HG03159 (cell line): ENCODE data around the gene GSG1.

Experiments
- ATAC-seq: cut with Tn5 transposase; IDR thresholded peaks from one replicate; pipeline ENCODE4 v1.9.1; 2021; ENCODE audit warnings: mild to moderate bottlenecking, moderate library complexity; ENCODE audit not compliant: unreplicated experiment

Gene GSG1

DNA sequence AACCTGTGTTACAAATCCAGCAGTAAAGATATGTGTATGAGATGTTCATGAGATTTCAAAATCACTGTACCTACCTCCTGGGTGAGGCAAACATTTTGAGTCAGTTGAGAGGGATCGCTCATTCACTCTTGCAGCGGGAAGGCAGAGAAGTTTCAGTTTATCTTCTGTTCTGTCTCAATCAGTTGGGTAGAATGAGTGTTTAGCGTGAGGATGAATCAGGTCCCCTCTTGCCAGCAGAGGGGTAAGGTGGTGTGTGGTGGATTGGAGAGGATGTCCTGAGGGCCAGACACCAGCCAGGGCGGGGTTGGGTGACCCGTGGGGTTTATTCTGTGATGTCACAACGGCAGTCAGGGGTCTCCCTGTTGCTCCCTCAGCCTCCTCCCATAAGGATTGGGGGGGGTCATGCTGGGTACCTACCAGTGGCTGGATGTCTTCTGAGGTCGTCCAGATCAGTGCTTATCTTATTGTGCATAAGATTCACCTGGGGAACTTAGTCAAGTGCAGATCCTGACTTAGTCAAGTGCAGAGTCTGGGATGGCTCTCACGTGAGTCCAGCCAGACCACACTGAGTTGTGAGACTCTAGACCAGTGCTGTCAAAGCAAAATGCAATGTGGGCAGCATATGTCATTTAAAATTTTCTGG lies at the start of gene GSG1:
TSS of gene GSG1 (minus strand) at position 277 of the 643 bp plus-strand sequence. CDS start at position 122, 155 bp downstream.
- ATAC-seq, result no peak

DNA sequence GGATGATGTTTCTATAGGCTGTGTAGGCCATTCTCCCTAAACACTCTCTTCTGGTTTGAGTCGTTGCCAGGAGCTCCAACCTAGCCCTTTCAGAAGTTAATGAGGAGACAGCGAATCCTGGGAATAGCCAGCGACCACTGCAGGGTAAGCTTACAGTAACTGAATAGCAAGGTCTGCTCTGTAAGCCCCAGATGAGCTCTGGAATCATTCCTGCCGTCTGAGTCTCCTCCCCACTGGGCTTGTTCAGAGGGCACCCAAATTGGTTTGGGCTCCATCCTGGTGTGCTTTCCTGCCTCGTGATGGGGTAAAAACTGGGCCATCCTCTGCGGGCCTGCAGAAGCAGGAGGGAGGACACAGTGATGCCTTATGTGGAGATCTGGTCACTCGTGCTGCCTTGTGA lies 49.7 kb upstream of the GSG1 start:
- no peak for ATAC-seq

DNA sequence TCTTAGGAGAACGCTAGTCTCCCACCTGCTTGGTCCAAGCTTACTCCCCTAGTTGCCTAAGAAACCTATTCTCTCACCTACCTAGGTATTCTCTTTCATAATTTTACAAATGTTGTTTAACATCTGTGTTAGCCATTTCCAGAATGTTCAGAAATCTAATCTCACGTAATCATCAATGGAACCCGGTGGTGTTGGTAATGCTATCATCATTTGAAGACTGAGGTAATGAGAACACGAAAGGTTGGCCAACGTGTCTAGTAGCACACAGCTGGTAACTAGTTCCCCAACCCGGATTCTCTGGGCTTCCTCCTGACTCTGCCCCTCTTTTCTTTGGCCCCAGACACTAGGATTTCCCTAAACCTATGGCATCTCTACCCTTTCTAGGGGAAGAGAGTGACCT lies 49.3 kb upstream of the GSG1 start:
- no peak for ATAC-seq

DNA sequence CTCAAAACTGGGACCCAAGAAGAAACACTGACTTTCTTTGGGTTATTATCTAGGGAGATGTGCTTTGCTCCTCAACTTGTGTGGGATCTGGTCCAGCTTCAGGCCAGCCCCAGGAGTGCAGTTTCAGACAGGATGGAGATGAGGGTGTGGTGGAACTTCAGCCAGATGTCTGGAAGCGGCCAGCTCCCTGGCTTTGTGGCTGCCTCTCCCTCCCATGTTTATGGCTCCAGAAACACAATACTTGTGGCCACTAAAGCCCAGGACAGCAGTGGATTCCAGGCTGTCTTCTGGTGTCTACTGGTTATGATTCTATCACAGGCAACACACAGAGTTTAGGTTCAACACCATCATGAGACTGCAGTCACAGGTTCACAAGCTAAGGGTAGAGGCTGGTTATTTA lies 48.8 kb upstream of the GSG1 start:
- ATAC-seq, result no peak

DNA sequence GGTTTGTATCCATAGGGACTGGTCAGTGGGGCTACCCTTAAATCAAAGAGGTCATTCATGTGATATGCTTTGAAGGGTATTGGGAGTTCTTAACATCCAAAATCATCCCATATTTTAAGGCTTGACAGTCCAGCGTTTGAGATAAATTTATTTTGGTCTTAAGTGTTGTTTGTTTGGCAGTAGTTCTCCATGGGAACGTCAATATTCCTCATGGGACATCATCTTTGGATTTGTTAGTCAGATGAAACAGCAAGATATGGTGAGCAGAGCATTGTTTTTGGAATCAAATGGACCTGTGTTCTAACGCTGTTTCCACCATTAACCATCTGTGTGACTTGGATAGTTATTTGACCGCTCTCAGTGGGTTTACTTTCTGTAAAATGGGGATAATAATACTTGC lies 45.9 kb upstream of the GSG1 start:
- no peak for ATAC-seq

GRCh38 chr12:13148485-13148847 lies 45.0 kb upstream of the GSG1 start:
- no peak for ATAC-seq

DNA sequence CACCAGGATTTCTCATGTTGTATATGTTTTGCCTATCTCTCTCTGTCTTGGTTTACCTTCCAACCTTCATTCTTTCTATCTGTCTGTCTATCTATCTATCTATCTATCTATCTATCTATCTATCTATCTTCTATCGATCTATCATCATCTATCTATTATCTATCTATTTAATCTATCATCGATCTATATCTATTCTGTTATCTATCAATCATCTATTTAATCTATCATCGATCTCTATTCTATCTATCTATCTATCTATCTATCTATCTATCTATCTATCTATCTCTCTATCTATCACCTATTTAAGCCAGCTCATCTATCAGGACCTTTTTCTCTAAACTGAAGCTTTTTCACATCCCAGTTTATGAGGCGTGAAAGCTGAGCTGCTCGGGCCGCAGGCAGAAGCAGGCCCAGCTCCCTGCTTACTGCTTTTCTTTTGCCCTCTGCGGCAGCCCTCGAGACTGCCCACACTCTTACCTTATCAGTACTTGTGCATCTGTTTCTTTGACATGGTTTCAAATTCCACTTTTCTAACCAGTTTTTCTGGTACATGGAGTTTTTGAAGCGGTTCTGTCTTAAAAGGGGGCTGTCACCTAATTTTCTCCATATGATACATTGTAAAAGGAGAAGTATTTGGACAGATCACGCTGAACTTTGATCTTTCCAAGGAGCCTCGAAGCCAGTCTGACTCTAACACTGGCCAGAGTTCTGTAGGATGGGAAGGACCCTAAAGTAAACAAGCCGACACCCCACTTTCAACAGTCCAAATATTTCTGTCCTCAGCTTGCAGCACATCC lies 44.4 kb upstream of the GSG1 start:
- ATAC-seq, result no peak

GRCh38 chr12:13146336-13146938 lies 43.0 kb upstream of the GSG1 start:
- no peak for ATAC-seq

- ATAC-seq, result no peak
Observed at GRCh38 chr12:13144266-13144828, 40.9 kb upstream of the GSG1 start.

- ATAC-seq, result no peak
Observed at GRCh38 chr12:13142747-13143146, 39.3 kb upstream of the GSG1 start.

GRCh38 chr12:13141686-13142085 lies 38.2 kb upstream of the GSG1 start:
- ATAC-seq, result no peak

GRCh38 chr12:13135371-13136178 lies 32.1 kb upstream of the GSG1 start:
- no peak for ATAC-seq

- no peak for ATAC-seq
Observed at GRCh38 chr12:13133886-13134285, 30.4 kb upstream of the GSG1 start.

DNA sequence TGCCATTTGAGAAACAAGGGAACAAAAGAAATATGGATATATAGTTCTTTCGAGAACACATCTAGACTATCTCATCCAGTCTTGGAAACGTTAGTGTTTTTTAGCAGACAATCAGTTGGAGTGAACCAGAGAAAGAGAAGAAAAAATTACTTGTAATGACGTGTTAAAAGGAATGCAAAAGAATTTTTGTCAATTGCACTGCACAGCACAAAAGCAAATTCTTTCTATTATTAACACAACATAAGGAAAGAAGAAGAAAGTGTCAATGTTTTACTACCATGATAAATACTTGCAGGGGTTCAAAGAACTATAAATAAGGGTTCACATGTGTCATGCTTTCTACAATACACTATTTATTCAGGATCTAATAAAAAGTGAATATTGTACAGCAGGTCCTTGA lies 27.5 kb upstream of the GSG1 start:
- no peak for ATAC-seq

DNA sequence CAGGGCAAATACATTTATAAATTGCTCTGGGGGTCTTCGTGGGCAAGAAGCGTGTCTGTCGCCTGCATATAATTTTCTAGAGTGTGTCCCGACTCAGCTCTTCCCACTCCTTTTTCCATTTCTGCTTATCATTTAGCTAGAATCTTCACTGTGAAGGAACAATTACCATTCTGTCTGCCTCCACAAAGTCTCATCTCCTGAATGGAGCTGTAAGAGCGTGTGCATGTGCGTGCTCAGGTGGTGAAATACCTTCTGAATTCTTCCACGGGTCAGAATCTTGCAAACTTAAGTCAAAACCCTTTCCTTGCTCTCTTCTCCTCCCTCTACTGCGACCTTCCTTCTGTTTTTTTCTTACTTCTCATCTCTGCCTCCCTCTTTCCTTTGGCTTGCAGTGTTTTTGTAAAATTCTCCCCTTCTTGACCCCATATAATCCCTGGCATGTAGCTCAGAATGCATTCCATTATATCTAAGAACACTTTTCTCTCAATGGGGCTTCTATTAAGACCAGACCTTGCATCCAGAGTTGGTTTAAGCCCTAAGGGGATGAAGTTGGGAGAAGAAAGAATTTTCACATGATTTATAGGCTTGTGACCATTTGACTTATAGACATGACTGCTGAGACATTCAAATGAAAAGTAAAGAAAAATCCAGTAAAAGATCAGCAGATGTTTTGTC lies 25.0 kb upstream of the GSG1 start:
- ATAC-seq, result no peak

- ATAC-seq, result no peak
Observed at GRCh38 chr12:13127444-13127843, 24.0 kb upstream of the GSG1 start.

DNA sequence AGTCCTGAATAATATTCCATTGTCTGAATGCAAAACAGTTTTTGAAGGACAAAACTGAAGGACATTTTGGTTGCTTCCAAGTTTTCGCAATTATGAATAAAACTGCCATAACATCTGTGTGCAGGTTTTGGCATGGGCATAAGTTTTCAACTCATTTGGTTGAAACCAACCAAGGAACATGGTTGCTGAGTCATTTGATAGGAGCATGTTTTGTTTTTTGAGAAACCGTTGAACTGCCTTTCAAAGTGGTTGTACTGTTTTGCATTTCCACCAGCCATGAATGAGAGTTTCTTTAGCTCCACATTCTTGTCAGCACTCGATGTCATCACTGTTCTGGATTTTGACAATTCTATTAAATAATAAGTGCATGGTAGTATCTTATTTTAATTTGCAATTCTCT lies 23.0 kb upstream of the GSG1 start:
- ATAC-seq, result no peak

DNA sequence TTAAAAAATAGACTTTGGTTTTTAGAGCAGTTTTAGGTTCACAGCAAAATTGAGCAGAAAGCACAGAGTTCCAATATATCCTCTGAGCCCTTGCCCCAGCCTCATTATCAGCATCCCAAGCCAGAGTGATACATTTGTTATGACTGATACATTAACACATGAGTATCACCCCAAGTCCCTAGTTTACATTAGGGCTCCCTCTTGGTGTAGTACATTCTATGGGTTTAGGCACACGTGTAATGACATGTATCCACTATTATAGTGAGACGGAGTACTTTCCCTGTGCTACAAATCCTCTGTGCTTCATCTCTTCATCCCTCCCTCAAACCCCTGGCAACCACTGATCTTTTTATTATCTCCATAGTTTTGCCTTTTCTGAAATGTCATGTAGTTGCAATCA lies 22.5 kb upstream of the GSG1 start:
- no peak for ATAC-seq

DNA sequence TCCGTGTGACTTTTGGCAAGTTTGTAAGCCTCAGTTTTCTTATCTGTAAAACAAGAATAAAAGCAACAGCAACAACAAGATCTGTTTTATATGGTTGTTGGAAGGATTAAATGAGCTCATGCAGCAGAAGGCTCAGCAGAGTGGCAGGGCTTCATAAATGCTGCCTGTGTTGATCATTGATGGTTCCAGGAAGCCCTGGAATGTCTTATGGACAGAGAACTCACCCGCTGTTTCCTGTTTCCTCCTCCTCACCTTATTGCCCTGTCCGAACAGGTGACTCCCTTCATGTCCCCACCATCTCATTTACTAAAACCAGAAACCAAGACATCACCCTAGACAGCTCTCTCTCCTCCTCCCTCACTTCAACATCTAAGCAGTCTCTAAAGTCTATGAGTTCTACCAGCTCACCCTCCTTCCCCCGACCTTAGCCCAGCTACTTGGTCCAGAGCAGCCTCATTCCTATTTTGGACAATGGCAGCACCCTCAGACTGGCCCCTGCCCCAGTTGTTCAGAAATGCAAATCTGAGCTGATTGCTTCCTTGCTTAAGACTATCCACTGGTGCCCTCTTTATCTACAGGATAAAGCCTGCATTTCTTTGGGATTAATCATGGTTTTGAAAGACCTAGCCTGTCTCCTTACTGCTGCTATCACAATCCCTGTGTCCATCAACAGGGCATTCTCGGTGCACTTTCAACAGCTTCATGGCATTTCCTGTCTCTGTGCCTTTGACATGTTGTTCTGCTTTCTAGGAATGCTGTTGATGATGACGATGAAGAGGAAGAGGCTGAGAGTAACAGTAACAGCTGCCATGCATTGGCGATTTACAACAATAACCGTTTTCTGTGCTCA lies 21.4 kb upstream of the GSG1 start:
- ATAC-seq, result no peak

- no peak for ATAC-seq
Observed at GRCh38 chr12:13121568-13121967, 18.1 kb upstream of the GSG1 start.
